Posterior vena cava (tissue), 2 donors: Measurements from ENCODE around the gene WAS. TPM values are rescaled to one million over a fixed set of nuclear protein-coding genes. Genes with fewer than 3 reads are reported as not detected.
"Not testable (repeated sequence)": the region's sequence is repeated elsewhere in the genome, so short reads cannot be mapped to it uniquely, and the experiment has no call there.

Experiments used
- DNase-seq: peaks from one replicate; pipeline ENCODE4 v3.0.0-alpha.2; 2020; ENCODE audit warnings: low spot score
- intact Hi-C, 2 donors: fragments of 100-400 bp; cut with DNase I; formaldehyde crosslinking; loops; one replicate each; pipeline versions ENCODE4 v1.14.1 to v1.14.2; 2022 to 2023
- total RNA-seq, 2 donors: library from RNA; stranded (reverse); fragmentation: NEBNext Ultra II Directional; extraction: Animal tissue kit (Norgen Biotek cat#: 25700); gene quantifications; one replicate each; pipeline ENCODE4 v1.2.1, GENCODE V29; 2021
- donor health status: DM: yes; HTN: yes; CAD: no.
- donor health status: DM: yes; HTN: yes; CAD: no.

The WAS gene
- total RNA-seq, 2 donors from 2014 or later: 7.3 to 12.2 TPM

DNA sequence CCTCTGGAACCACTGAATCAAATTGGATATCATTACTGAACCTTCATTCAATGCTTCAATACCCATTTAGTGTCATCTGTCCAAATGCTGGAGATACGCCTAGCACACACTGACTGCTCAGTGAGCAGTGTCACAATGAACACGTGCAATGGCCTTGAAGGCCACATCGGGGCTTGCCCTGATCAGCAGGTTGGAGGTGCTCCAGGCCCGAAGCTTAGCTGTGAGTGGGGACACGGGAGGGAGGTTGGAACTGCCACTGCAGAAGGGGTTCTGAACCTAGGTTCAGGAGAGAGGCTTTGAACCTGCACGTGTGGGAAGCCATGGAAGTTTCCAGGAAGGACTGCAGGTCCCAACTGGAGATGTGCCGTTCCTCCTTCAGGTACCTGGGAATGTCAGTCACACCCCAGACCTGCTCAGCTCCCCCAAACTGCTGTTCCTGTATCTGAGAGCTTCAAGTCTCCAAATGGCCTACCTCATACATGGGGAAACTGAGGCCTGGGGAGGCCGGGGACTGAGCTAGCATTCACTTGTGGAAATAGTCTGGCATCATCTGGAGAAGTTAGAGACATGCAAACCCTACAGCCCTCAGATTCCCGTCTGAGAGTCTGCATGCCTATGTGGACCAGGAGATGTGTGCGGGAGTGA lies 1.9 kb upstream of the WAS start:
- peak; percentile 51 for DNase-seq
- intact Hi-C loops: no loop called here

DNA sequence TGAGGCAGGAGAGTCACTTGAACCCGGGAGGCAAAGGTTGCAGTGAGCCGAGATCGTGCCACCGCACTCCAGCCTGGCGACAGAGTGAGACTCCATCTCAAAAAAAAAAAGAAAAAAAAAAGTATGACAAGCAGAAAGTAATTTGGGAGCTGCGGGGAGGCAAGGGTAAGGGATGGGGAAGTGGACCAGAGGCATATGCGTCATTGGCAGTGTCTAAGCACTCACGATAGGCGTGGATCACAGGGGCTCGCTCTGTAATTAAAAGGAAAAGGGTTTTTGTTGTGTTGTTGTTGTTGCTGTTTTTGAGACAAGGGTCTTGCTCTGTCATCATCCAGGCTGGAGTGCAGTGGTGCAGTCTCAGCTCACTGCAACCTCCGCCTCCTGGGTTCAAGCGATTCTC lies 804 bp upstream of the WAS start:
- intact Hi-C loops: not testable (repeated sequence)

GRCh38 chrX:48684134-48684533 lies 535 bp downstream of the WAS start:
- intact Hi-C loops: no loop called here
- DNase-seq: peak; percentile 26

More for the DNA sequence above, 804 bp upstream of the WAS start:
- peak; percentile 24 for DNase-seq

GRCh38 chrX:48685416-48685815 lies 1.8 kb downstream of the WAS start:
- intact Hi-C loops: no loop called here
- no peak for DNase-seq

GRCh38 chrX:48688531-48689150 lies 5.0 kb downstream of the WAS start:
- intact Hi-C loops: no loop called here
- no peak for DNase-seq

DNA sequence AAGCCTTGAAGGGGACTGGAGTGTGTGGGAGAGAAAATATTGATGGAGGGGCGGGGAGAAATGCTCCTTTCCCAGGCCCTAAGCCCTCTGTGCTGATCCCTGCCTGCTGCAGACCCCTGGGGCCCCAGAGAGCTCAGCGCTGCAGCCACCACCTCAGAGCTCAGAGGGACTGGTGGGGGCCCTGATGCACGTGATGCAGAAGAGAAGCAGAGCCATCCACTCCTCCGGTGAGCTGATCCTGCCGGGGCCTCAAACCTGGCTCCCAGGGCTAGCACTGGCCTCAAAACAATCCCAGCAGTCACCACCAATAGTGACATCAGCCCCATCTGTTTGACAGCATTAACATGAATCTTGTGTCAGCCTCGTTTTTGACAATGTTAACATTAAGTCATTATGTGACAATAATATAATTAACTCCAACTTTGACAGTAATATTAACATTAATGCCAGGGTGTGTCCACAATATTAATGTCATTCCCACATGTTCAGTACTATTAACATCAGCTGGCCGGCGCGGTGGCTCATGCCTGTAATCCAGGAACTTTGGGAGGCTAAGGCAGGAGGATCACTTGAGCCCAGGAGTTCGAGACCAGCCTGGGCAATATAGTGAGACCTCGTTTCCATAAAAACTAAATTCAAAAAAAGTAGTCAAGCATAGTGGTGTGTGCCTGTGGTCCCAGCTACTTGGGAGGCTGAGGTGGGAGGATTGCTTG lies 5.8 kb downstream of the WAS start:
- no peak for DNase-seq
- intact Hi-C loops: no loop called here

DNA sequence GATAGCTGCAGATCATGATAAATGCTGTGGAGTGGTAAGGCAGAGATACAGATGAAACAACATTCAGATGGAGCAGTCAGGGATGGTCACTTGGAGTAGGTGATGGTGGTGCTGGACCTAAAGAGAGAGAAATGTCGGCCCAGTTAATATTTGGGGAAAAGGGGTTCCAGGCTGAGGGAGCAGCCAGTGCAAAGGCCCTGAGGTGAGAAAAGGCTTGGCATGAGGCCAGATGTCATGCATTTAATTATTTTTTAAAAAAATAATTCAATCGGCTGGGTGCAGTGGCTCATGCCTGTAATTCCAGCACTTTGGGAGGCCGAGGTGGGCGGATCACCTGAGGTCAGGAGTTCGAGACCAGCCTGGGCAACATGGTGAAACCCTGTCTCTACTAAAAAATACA lies 8.1 kb downstream of the WAS start:
- intact Hi-C loops, DNase-seq: not testable (repeated sequence)

DNA sequence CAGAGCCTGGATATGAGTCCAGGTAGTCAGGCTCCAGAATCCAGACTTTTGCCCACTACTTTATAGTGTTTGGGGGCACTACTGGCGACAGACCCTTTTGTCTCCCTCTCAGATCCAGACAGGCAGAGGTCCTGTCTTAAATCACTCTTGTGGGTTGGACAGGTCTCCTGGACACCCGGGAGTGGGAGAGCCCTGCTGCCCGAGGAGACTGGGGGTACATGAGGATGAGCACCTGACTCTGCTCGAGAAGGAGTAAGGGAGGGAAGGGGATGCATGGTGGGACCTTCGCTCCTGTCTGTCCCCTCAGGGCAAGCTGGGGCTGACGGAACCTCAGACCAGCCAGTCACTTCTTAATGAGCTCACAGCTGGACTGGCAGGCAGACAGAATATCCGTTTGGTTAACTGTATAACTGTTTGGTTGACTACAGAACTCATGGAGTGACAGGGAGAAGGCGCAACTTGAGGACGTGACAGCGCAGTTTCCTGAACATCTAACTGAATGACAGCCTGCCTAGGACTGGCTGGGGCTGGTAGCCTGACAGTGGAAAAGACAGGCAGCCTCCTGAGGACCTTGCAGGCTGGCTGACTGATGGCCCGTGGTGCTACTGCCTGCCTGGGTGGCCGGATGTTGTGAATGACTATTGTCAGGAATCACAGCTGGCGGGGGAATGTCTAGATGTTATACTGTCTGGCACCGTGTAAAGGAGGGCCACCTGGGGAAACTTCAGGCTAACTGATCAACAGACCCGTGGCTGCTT lies 11.4 kb downstream of the WAS start:
- DNase-seq: no peak
- intact Hi-C loops: no loop called here

DNA sequence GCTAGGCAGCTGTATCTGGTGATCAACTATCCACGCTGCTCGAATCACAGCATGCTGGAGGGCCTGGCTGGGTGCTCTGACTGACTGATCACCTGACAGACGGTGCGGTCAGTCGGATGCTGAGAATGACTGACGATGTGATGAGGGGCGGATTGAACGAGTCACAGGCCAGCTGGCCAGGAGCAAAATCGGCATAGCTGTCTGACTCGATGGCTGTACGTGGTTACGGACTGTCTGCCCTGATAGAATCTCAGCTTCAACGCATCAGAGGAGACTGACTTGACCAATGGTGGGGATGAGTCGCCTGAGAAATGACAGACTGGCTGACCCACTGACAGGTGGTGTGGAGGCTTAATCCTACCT lies 11.9 kb downstream of the WAS start:
- DNase-seq: no peak
- intact Hi-C loops: no loop called here

DNA sequence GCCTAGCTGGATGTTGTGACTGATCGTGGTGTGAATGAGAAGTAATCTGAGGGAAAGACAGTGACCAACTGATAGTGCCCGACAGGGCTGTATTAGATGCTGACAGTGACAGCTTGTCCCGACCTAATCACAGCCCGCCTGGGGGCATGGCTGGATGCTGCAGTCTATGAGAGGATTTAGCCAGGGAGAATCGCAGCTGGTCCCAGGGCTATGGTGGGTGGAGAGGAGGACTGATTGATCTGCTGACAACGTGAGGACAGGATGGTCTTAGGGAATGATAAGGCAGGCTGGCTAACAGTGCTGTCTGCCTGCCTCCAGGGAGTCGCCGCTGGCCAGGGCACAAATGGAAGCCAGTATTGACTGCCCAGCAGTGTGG lies 12.3 kb downstream of the WAS start:
- no peak for DNase-seq
- intact Hi-C loops: no loop called here

DNA sequence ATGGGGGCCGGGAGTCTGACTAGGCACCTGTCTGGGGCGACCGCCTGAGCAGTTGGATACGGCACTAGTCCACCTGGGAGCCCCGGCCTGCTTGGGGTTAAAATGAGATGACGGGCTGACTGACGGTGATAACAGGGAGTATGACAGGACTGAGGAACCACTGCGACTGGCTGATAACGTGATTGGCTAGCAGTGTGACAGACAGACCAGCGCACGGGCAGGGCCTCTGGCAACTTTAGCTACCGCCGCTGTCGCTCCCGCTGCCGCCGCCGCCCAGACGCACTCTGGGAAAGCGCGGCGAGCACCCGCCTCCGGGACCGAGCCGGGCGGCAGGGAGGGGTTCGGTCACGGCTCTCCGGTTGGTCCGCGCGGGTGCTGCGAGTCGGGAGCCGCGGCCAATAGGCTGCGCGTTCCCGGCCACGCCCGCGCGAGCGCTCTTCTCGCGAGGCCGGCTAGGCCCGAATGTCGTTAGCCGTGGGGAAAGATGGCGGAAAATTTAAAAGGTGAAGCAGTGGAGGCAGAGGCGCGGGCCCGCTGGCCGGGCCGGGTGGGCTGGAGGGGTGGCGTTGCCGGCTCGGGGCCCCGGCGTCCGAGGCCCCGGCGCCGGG lies 12.8 kb downstream of the WAS start, which contains the start of gene SUV39H1:
SUV39H1 (plus strand) TSS at position 434 of the 608 bp plus-strand sequence; CDS start at position 485, 51 bp downstream.
- intact Hi-C loops: no loop called here
- peak; percentile 96 for DNase-seq

DNA sequence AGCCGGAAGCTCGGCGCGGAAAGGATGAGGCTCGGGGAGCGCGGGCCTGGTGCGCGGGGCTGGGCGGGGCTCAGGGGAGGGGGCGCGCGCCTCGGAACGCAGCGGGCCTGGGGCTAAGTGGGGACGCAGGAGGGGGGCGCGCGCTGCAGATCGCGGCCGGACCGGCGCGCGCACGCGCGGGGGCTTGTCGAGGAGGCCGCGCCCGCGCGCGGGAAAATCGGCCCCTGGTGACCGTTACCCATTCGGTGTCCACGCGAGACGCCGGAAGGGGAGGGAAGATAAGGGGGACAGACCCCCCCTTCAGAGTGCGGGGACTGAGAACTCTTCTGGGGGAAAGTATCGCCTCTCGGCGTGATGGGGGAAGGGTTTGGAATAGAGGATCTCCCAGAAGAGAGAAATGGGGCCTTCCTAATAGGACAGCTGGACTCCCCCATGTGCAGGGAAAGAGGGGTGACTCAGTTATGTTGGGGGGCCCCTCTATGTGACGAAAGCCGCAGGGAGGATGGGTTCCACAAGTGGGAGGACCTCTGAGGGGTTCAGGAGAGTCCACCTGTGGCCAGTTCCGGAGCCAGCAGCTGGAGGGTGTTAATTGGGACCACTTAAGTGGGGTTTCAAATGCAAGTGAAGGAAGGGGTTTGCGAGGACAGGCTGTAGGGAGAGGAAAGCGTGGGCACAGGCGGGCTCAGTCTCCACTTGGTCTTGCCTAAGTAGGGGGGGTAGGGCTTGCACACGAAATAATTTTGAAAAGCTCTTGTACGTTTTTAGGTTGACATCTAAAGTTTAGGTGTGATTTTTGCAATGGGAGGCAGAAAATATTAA lies 13.5 kb downstream of the WAS start:
- no peak for DNase-seq
- intact Hi-C loops: no loop called here

DNA sequence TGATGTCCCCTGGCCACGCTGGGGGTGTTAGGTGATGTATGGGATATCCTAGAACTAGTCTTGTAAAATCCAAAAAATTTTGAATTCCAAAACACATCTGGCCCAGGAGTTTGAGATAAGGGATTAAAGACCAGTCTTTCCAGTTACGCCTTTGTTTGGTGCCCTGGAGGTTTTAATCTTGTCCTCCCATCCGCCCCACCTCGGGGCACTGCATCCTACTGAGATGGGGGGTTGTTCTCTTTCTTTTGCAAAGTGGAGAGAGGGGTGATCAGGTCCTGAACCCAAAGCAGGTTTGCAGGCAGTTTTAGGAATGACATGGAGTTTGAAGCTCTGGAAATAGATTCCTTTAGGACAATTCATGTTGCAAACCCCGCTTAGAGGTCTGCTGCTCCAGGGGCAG lies 14.7 kb downstream of the WAS start:
- intact Hi-C loops: no loop called here
- DNase-seq: no peak

- intact Hi-C loops: no loop called here
Observed at GRCh38 chrX:48700246-48700645, 16.6 kb downstream of the WAS start.

DNA sequence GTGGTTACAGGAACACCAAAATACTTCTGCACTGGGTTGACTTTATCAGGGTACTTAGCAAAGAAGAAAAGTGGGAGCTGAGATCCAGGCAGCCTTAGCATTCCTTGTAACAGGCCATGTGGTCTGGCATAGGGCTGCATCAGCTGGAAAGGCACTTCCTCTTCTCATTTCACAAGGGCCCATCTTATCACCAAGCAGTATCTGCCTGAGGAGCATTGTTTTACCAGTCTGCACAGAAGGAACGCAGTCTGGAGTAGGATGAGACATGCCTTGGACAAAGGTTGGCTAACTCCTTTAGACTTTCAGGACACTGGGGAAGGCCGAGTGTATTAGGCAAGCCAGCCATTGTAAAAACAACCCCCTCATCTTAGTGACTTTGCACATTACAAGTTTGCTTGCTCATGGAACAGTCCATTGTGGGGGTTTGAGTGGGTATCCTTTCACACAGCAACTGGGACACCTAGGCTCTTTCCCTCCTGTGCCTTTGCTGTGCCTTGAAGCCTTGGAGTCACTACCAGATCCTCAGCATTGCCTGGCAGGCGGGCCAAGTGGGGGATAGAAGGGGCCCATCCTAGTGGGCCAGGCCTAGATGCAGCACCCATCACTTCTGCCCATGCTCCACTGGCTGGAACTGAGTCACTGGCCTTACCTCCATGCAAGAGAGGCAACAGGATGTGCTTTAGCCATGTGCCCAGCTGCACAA lies 17.5 kb downstream of the WAS start:
- DNase-seq: no peak
- intact Hi-C loops: loop anchor here in 1 of 2 donors (1.0 kb wide), 1 partner anchor 27 kb away; no protein-coding TSS in a partner anchor

More at GRCh38 chrX:48700246-48700645, 16.6 kb downstream of the WAS start:
- no peak for DNase-seq

GRCh38 chrX:48702032-48702431 lies 18.4 kb downstream of the WAS start:
- intact Hi-C loops: no loop called here
- DNase-seq: no peak

DNA sequence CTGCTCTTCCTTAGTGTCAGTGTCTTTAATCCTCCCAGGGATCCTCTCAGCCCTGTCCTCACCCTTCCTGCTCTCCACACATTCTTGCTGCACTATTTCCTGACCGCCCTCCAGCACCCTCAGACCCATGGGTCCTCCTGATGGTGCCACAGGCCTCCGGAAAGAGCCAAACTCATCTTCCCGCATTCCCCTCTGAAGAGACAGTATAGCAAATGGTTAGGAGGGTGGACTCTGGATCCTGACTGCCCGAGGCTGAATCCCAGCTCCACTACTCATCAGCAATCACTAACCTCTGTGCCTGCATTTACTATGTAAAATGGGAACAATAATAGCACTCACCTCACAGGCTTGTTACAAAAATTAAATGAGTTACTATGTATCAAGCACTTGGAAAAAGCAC lies 19.1 kb downstream of the WAS start:
- intact Hi-C loops: no loop called here
- no peak for DNase-seq

GRCh38 chrX:48703228-48703627 lies 19.6 kb downstream of the WAS start:
- intact Hi-C loops: no loop called here
- DNase-seq: no peak
